GM10266 (cell line): ENCODE measurements around the gene KCTD17.

Source experiments
- DNase-seq: peaks from one replicate; pipeline ENCODE4 v3.0.0; 2012; ENCODE audit errors: extremely low spot score
- CTCF ChIP-seq: IDR thresholded peaks from 2 replicates; pipeline ENCODE4 v1.5.1; 2012; ENCODE audit warnings: mild to moderate bottlenecking, low read depth; ENCODE audit not compliant: control insufficient read depth, insufficient read depth; ENCODE audit errors: missing control alignments

The KCTD17 gene

GRCh38 chr22:37107816-37108621 lies 56.5 kb downstream of the KCTD17 start:
- no peak for DNase-seq
- TF ChIP-seq CTCF, result no peak

DNA sequence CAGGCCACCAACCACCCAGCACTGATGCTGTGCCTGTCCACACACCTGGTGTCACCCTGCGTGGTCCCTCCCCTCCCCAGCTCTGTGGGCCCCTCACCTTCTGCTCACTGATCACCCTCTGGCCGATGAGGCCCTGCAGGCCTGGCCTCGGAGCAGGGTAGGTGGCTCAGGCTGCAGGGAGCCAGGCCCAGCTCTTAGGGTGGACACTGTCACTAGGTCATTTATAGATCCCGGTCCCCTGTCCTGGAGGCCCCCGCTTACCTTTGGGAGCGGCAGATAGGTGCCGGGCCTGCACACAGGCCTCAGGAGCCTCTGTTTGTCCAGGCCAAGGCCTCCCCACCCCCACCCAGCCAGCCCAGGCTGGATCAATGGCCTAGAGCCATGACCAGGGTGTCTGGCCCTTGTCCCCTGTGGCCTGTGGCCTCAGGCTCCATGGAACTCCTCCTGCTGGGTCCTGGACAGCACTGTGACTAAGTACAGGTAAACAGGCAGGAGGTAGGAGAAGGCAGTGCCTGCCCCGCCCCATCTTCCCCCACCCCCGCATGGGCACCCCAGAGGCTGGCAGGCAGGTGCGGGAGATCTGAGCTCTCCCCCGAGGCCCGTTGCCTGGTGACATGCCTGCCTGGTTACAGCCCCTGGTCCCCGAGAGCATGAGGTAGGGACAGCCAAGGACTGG lies 57.8 kb downstream of the KCTD17 start, which contains the start of gene TMPRSS6:
Gene TMPRSS6 (minus strand): TSS at position 472 of the 676 bp plus-strand sequence. CDS start 6,296 bp downstream, outside the sequence.
- no peak for TF ChIP-seq CTCF
- no peak for DNase-seq

GRCh38 chr22:37111156-37111717 lies 59.7 kb downstream of the KCTD17 start:
- no peak for TF ChIP-seq CTCF
- DNase-seq, result no peak

- DNase-seq, result no peak
- no peak for TF ChIP-seq CTCF
Observed at GRCh38 chr22:37112084-37112728, 60.7 kb downstream of the KCTD17 start.
